Prostate gland (tissue), 2 donors: ENCODE results near the gene METTL1. TPM values are rescaled to one million over a fixed set of nuclear protein-coding genes. Genes with fewer than 3 reads are reported as not detected.

Experiments used
- DNase-seq: peaks from one replicate; pipeline ENCODE4 v3.0.0-alpha.2; 2019; ENCODE audit warnings: low spot score
- H3K27ac ChIP-seq, 2 donors: fragments of 200-600 bp; sonication (generic); 2 replicates each; pipeline ENCODE4 v1.5.1; 2017 to 2019
- H3K27me3 ChIP-seq: fragments of 200-600 bp; sonication (generic); replicated peaks from 2 replicates; pipeline ENCODE4 v1.5.1; 2019; ENCODE audit not compliant: insufficient read depth
- H3K36me3 ChIP-seq, 2 donors: fragments of 200-600 bp; sonication (generic); 1 replicate in 1 of 2; 2 replicates in 1 of 2; pipeline versions ENCODE4 v1.5.1 to v1.8.1; 2017 to 2019
- H3K4me1 ChIP-seq: fragments of 200-600 bp; sonication (generic); replicated peaks from 2 replicates; pipeline ENCODE4 v1.5.1; 2019
- H3K4me3 ChIP-seq, 2 donors: fragments of 200-600 bp; sonication (generic); 2 replicates each; pipeline ENCODE4 v1.5.1; 2017 to 2019
- H3K9me3 ChIP-seq: fragments of 200-600 bp; sonication (generic); 2 replicates; pipeline ENCODE4 v1.5.1; 2017
- POLR2A ChIP-seq: fragments of 450-650 bp; IDR thresholded peaks from one replicate; pipeline ENCODE4 v1.6.1; 2016; ENCODE audit warnings: antibody characterized with exemption, mild to moderate bottlenecking
- POLR2AphosphoS5 ChIP-seq: sonication (generic); formaldehyde crosslinking; IDR thresholded peaks from one replicate; pipeline ENCODE4 v1.6.1; 2017; ENCODE audit warnings: antibody characterized with exemption
- WGBS: methylation state at CpG from one replicate; pipeline ENCODE4 v1.1.5; 2018; 5-methylcytosine and 5-hydroxymethylcytosine counted together
- intact Hi-C: fragments of 100-400 bp; cut with DNase I; formaldehyde crosslinking; loops from one replicate; pipeline ENCODE4 v1.14.2; 2022
- total RNA-seq, 2 donors: library from RNA; depleted of rRNA; stranded (reverse); fragments of >200 nt; gene quantifications; one replicate each; pipeline ENCODE4 v1.1.0, GENCODE V29; 2016
- TF ChIP-seq, protein P1 (sequence below), 4 experiments: fragments of 200-600 bp in 2 of 4; fragments of 450-650 bp in 2 of 4; sonication (generic) in 2 of 4; IDR thresholded peaks; 1 replicate in 3 of 4; 2 replicates in 1 of 4; pipeline ENCODE4 v1.5.1; 2016 to 2019; ENCODE audit warnings: antibody characterized with exemption in 4 of 4, mild to moderate bottlenecking in 2 of 4, moderate library complexity in 2 of 4

METTL1 gene
- total RNA-seq, 2 donors from 2014 or later, result 4.9 to 14.3 TPM

- no peak for DNase-seq
- H3K4me1 ChIP-seq, result peaks cover 22% of the 10 kb centered on the region
- TF ChIP-seq, protein P1, sequence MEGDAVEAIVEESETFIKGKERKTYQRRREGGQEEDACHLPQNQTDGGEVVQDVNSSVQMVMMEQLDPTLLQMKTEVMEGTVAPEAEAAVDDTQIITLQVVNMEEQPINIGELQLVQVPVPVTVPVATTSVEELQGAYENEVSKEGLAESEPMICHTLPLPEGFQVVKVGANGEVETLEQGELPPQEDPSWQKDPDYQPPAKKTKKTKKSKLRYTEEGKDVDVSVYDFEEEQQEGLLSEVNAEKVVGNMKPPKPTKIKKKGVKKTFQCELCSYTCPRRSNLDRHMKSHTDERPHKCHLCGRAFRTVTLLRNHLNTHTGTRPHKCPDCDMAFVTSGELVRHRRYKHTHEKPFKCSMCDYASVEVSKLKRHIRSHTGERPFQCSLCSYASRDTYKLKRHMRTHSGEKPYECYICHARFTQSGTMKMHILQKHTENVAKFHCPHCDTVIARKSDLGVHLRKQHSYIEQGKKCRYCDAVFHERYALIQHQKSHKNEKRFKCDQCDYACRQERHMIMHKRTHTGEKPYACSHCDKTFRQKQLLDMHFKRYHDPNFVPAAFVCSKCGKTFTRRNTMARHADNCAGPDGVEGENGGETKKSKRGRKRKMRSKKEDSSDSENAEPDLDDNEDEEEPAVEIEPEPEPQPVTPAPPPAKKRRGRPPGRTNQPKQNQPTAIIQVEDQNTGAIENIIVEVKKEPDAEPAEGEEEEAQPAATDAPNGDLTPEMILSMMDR (IDR thresholded peaks at IDR 0.05), result no peak
- TF ChIP-seq POLR2AphosphoS5 (no peak), POLR2A (no peak)
- intact Hi-C loops, result no loop called here
- WGBS, result 72% methylated on average over 4 of the region's 4 CpGs
- no peaks in the 10 kb centered on the region for H3K9me3 ChIP-seq
- no peak overlapping the region for H3K27ac ChIP-seq
- H3K27me3 ChIP-seq, result peaks cover 10% of the 10 kb centered on the region
- no peaks in the 10 kb centered on the region for H3K36me3 ChIP-seq
- H3K4me3 ChIP-seq, result no peak overlapping the region
These were observed 37.3 kb downstream of the METTL1 start for GRCh38 chr12:57734591-57734990.

GRCh38 chr12:57733928-57734327 is 38.0 kb downstream of the METTL1 start:
- no peak for DNase-seq
- Histone ChIP-seq H3K4me1 (peaks cover 22% of the 10 kb centered on the region), H3K4me3 (no peak overlapping the region), H3K36me3 (no peaks in the 10 kb centered on the region), H3K27ac (no peak overlapping the region), H3K27me3 (peaks cover 10% of the 10 kb centered on the region), H3K9me3 (no peaks in the 10 kb centered on the region)
- intact Hi-C loops, result no loop called here
- 74% methylated on average over 6 of the region's 6 CpGs for WGBS
- no peak for TF ChIP-seq POLR2AphosphoS5
- TF ChIP-seq, protein P1 (IDR thresholded peaks at IDR 0.05), result no peak
- no peak for TF ChIP-seq POLR2A

GRCh38 chr12:57732726-57733593 is 38.9 kb downstream of the METTL1 start:
- H3K4me3 ChIP-seq, result no peak overlapping the region
- no peak for DNase-seq
- H3K4me1 ChIP-seq, result peaks cover 17% of the 10 kb centered on the region
- no peak overlapping the region for H3K27ac ChIP-seq
- intact Hi-C loops, result no loop called here
- 81% methylated on average over 11 of the region's 11 CpGs for WGBS
- peaks cover 10% of the 10 kb centered on the region for H3K27me3 ChIP-seq
- H3K9me3 ChIP-seq, result no peaks in the 10 kb centered on the region
- TF ChIP-seq POLR2AphosphoS5 (no peak), POLR2A (no peak)
- TF ChIP-seq, protein P1 (IDR thresholded peaks at IDR 0.05), result no peak
- no peaks in the 10 kb centered on the region for H3K36me3 ChIP-seq

- DNase-seq, result no peak
- Histone ChIP-seq H3K4me3 (no peak overlapping the region), H3K27ac (no peak overlapping the region), H3K9me3 (no peaks in the 10 kb centered on the region), H3K36me3 (no peaks in the 10 kb centered on the region), H3K27me3 (peaks cover 6% of the 10 kb centered on the region), H3K4me1 (peaks cover 11% of the 10 kb centered on the region)
- 56% methylated on average over 4 of the region's 4 CpGs for WGBS
- intact Hi-C loops, result no loop called here
- TF ChIP-seq, protein P1 (IDR thresholded peaks at IDR 0.05), result no peak
- no peak for TF ChIP-seq POLR2AphosphoS5
- no peak for TF ChIP-seq POLR2A
These were observed 39.6 kb downstream of the METTL1 start for GRCh38 chr12:57732270-57732669.
